B cell (primary cell): ENCODE data around the gene PSMG2. TPM values are rescaled to one million over a fixed set of nuclear protein-coding genes. Genes with fewer than 3 reads are reported as not detected.

Source experiments
- ATAC-seq: fragments of 200-7000 bp; cut with Tn5 transposase; one replicate; pipeline ENCODE4 v1.10.0; 2021; ENCODE audit warnings: low read depth, mild to moderate bottlenecking, moderate number of reproducible peaks, moderate library complexity
- CTCF ChIA-PET: fragments of 350-600 bp; sonication (Branson Sonifier 250); formaldehyde crosslinking; loops from one replicate; lab custom pipeline; 2021; ENCODE audit warnings: antibody characterized with exemption, inconsistent platforms; lab: Charles Lee
- POLR2A ChIA-PET: fragments of 350-600 bp; sonication (Branson Sonifier 250); formaldehyde crosslinking; loops from one replicate; lab custom pipeline; 2021; ENCODE audit warnings: antibody characterized with exemption; lab: Charles Lee
- DNase-seq: peaks from one replicate; pipeline ENCODE4 v3.0.0; 2013
- H2AFZ ChIP-seq: 2 replicates; pipeline ENCODE4 v1.6.1; 2012; ENCODE audit warnings: mild to moderate bottlenecking, low read depth, low read length; ENCODE audit not compliant: insufficient read depth, poor library complexity, severe bottlenecking
- H3K27ac ChIP-seq, 2 donors: 1 replicate in 1 of 2; 2 replicates in 1 of 2; pipeline ENCODE4 v1.5.1; 2012 to 2013; ENCODE audit warnings: low read length in 2 of 2, mild to moderate bottlenecking in 2 of 2, moderate library complexity in 1 of 2
- H3K27me3 ChIP-seq, 4 experiments: fragments of 200-600 bp in 1 of 4; sonication (generic) in 1 of 4; replicated peaks in 1 of 4; 1 replicate in 2 of 4; 2 replicates in 2 of 4; pipeline versions ENCODE4 v1.6.1 to v1.7.0; 2013 to 2016; ENCODE audit warnings: low read length in 3 of 4, mild to moderate bottlenecking in 2 of 4, mixed read lengths in 1 of 4, moderate library complexity in 1 of 4; ENCODE audit not compliant: insufficient read depth in 4 of 4, control insufficient read depth in 3 of 4; ENCODE audit errors: control extremely low read depth in 1 of 4
- H3K36me3 ChIP-seq, 2 experiments: replicated peaks in 1 of 2; 1 replicate in 1 of 2; 2 replicates in 1 of 2; pipeline versions ENCODE4 v1.6.1 to v1.7.1; 2013; ENCODE audit warnings: low read length in 1 of 2; ENCODE audit not compliant: insufficient read depth in 2 of 2, control insufficient read depth in 1 of 2; ENCODE audit errors: control extremely low read depth in 1 of 2, extremely low read depth in 1 of 2
- H3K4me1 ChIP-seq, 2 donors: fragments of 200-600 bp in 1 of 2; sonication (generic) in 1 of 2; 1 replicate in 1 of 2; 2 replicates in 1 of 2; pipeline versions ENCODE4 v1.5.1 to v1.6.1; 2013 to 2017; ENCODE audit warnings: low read length in 2 of 2; ENCODE audit not compliant: control insufficient read depth in 2 of 2, insufficient read depth in 2 of 2
- H3K4me2 ChIP-seq: replicated peaks from 2 replicates; pipeline ENCODE3; 2012; ENCODE audit warnings: mild to moderate bottlenecking, low read depth, low read length; ENCODE audit not compliant: poor library complexity, severe bottlenecking
- H3K4me3 ChIP-seq, 5 experiments: fragments of 200-600 bp in 1 of 5; sonication (generic) in 1 of 5; 1 replicate in 3 of 5; 2 replicates in 2 of 5; pipeline versions ENCODE4 v1.5.1 to v1.7.0; 2011 to 2016; ENCODE audit warnings: low read length in 4 of 5, mild to moderate bottlenecking in 4 of 5, low read depth in 2 of 5, control low read depth in 1 of 5, moderate library complexity in 1 of 5; ENCODE audit not compliant: insufficient read depth in 1 of 5; ENCODE audit errors: control extremely low read depth in 1 of 5, extremely low read depth in 1 of 5
- H3K79me2 ChIP-seq: fragments of 200-600 bp; sonication (generic); one replicate; pipeline ENCODE4 v1.6.0; 2016; ENCODE audit warnings: low read length; ENCODE audit not compliant: control insufficient read depth, insufficient read depth
- H3K9ac ChIP-seq: fragments of 200-600 bp; sonication (generic); 2 replicates; pipeline ENCODE4 v1.6.1; 2017; ENCODE audit warnings: mild to moderate bottlenecking, low read length, moderate library complexity
- H3K9me3 ChIP-seq, 3 donors: one replicate each; pipeline versions ENCODE4 v1.6.1 to v1.7.1; 2013; ENCODE audit warnings: low read length in 2 of 3; ENCODE audit not compliant: control insufficient read depth in 2 of 3, insufficient read depth in 1 of 3; ENCODE audit errors: control extremely low read depth in 1 of 3
- H4K20me1 ChIP-seq: 2 replicates; pipeline ENCODE4 v1.6.0; 2012; ENCODE audit warnings: mild to moderate bottlenecking, low read length; ENCODE audit not compliant: insufficient read depth, control insufficient read depth, poor library complexity, severe bottlenecking
- H3K27ac Mint-ChIP-seq: one replicate; pipeline ENCODE4 v1.8.0; 2021; ENCODE audit warnings: mixed read lengths
- H3K27me3 Mint-ChIP-seq: one replicate; pipeline ENCODE4 v1.8.0; 2021; ENCODE audit warnings: mixed read lengths
- H3K4me1 Mint-ChIP-seq: one replicate; pipeline ENCODE4 v1.8.0; 2021; ENCODE audit warnings: mixed read lengths
- H3K4me3 Mint-ChIP-seq: one replicate; pipeline ENCODE4 v1.8.0; 2021; ENCODE audit warnings: mixed read lengths
- H3K9me3 Mint-ChIP-seq: one replicate; pipeline ENCODE4 v1.8.0; 2022; ENCODE audit warnings: mixed read lengths; ENCODE audit not compliant: insufficient read depth
- CTCF ChIP-seq: fragments of 200-600 bp; IDR thresholded peaks from one replicate; pipeline ENCODE4 v1.8.0; 2022; ENCODE audit warnings: antibody characterized with exemption, mild to moderate bottlenecking
- EZH2 ChIP-seq: IDR thresholded peaks from 2 replicates; pipeline ENCODE4 v1.6.1; 2012; ENCODE audit warnings: borderline replicate concordance, low read depth, mild to moderate bottlenecking, moderate library complexity, low read length; ENCODE audit not compliant: insufficient read depth, poor library complexity, severe bottlenecking
- WGBS: methylation state at CpG from one replicate; pipeline ENCODE4 v1.1.5; 2013; ENCODE audit warnings: missing lambda C conversion rate; ENCODE audit not compliant: insufficient coverage; 5-methylcytosine and 5-hydroxymethylcytosine counted together
- intact Hi-C: fragments of 100-400 bp; cut with micrococcal nuclease; formaldehyde crosslinking; loops from one replicate; pipeline ENCODE4 v1.10.0; 2022
- polyA plus RNA-seq: library from polyadenylated mRNA; depleted of rRNA; stranded (reverse); fragments of >200 nt; gene quantifications from 2 replicates; pipeline ENCODE4 v1.2.3, GENCODE V29; 2012
- total RNA-seq, 2 donors: library from RNA; stranded (reverse); fragments of 120-200 nt in 1 of 2; gene quantifications; 1 replicate in 1 of 2; 2 replicates in 1 of 2; pipeline versions ENCODE4 v1.2.3 to v1.2.4, GENCODE V29; 2013 to 2022

PSMG2 gene
- total and polyA plus RNA-seq, 2 donors (not counting 1 experiment from before 2014, with no cell fraction given), result 31.8 to 64.1 TPM

GRCh38 chr18:12768625-12769024 is 65.8 kb downstream of the PSMG2 start:
- H3K4me2 ChIP-seq, result no peak overlapping the region
- 83% methylated on average over 1 of the region's 3 CpGs for WGBS
- POLR2A ChIA-PET, result no interaction called here

GRCh38 chr18:12769136-12769535 is 66.3 kb downstream of the PSMG2 start:
- Histone ChIP-seq H4K20me1 (no peaks in the 10 kb centered on the region), H3K4me1 (no peaks in the 10 kb centered on the region), H3K4me3 (no peak overlapping the region), H3K27me3 (no peaks in the 10 kb centered on the region), H3K9me3 (no peaks in the 10 kb centered on the region), H2AFZ (no peak overlapping the region), H3K79me2 (no peaks in the 10 kb centered on the region), H3K36me3 (no peaks in the 10 kb centered on the region), H3K4me2 (no peak overlapping the region), H3K9ac (no peak overlapping the region), H3K27ac (no peak overlapping the region)
- intact Hi-C loops, result no loop called here
- TF ChIP-seq CTCF (no peak), EZH2 (no peak)
- WGBS, result 90% methylated on average over 2 of the region's 3 CpGs
- CTCF ChIA-PET, result interaction anchor here (0.8 kb wide), 2 partner anchors 11 to 42 kb away, joined by 3 read pairs; no protein-coding TSS in a partner anchor
- Mint-ChIP-seq H3K9me3 (no peaks in the 10 kb centered on the region), H3K4me3 (no peak overlapping the region), H3K27me3 (no peaks in the 10 kb centered on the region), H3K4me1 (no peaks in the 10 kb centered on the region), H3K27ac (no peak overlapping the region)
- POLR2A ChIA-PET, result no interaction called here
- ATAC-seq (no peak), DNase-seq (no peak)

More at GRCh38 chr18:12768625-12769024, 65.8 kb downstream of the PSMG2 start:
- Histone ChIP-seq H3K36me3 (no peaks in the 10 kb centered on the region), H3K27ac (no peak overlapping the region), H3K4me3 (no peak overlapping the region), H3K4me1 (no peaks in the 10 kb centered on the region), H2AFZ (no peak overlapping the region), H4K20me1 (no peaks in the 10 kb centered on the region), H3K27me3 (no peaks in the 10 kb centered on the region), H3K9me3 (no peaks in the 10 kb centered on the region), H3K79me2 (no peaks in the 10 kb centered on the region), H3K9ac (no peak overlapping the region)
- no peak for DNase-seq
- TF ChIP-seq EZH2 (no peak), CTCF (no peak)
- Mint-ChIP-seq H3K4me1 (no peaks in the 10 kb centered on the region), H3K4me3 (no peak overlapping the region), H3K9me3 (no peaks in the 10 kb centered on the region), H3K27ac (no peak overlapping the region), H3K27me3 (no peaks in the 10 kb centered on the region)
- intact Hi-C loops, result no loop called here
- CTCF ChIA-PET, result interaction anchor here (0.8 kb wide), 1 partner anchor 42 kb away, joined by 3 read pairs; no protein-coding TSS in a partner anchor
- ATAC-seq, result no peak
